Measurements from ENCODE around the gene RAP1GDS1.

The RAP1GDS1 gene, protein sequence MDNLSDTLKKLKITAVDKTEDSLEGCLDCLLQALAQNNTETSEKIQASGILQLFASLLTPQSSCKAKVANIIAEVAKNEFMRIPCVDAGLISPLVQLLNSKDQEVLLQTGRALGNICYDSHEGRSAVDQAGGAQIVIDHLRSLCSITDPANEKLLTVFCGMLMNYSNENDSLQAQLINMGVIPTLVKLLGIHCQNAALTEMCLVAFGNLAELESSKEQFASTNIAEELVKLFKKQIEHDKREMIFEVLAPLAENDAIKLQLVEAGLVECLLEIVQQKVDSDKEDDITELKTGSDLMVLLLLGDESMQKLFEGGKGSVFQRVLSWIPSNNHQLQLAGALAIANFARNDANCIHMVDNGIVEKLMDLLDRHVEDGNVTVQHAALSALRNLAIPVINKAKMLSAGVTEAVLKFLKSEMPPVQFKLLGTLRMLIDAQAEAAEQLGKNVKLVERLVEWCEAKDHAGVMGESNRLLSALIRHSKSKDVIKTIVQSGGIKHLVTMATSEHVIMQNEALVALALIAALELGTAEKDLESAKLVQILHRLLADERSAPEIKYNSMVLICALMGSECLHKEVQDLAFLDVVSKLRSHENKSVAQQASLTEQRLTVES

DNA sequence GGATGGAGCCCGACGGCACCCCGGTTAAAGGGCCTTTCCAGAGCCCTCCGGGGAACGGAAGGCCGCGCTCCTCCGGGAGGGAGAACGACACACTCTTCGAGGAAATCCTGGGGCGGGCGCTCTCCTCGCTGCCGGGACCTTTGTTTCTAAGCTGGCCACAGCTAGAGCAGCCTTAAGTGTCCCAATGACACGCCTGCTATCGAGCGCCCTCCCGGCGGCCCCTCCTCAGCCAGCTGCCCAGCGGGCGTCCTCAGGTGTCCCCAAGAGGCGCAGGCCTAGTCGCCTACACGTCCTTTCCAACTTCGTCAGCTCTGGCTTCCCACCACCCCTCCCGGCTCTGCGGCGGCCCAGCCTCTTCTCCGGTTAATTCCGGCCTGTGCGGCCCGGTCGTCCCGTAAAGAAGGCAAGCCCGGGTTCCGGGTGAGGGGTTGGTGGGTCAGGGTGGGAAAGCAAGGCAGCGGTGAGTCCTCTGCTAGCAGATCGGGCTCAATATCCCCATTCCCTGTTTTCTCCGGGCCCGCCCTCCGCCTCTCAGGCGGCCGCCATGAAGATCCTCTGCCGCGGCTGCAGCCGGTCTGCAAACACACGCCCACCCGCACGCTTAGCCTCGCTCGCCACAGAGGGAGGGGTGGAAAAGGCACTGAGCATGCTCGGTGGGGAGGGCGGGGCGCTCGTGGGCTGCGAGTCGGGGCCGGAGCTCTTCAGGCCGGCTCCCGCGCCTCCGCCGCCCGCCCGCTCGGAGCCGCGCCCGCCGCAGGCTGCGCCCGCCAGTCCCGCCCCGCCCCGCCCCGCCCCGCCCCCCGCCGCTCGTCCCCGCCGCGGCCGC, at the start of gene RAP1GDS1:
Gene RAP1GDS1 (plus strand): TSS at position 806 of the 826 bp plus-strand sequence. CDS start 182 bp downstream, outside the sequence.
- peak; percentile 87 for DNase-seq (ENCODE audit: low read depth)

DNA sequence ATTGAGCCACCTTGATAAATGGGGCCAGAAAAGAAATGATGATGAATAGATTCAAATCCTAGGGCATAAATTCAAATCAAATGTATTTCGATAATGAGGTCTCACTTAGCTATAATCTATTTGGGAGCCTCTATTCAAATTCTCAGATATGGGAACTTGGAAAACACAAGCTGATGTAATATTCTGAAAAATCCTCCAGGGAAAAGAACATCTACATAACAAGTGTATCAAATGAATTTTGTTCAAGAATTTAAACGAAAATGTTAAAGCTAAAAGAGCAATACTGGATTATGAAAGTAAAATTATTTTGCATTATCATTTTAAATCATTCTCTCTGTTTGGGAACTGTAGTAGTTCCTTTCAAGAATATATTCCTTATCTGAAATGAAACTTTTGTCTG, 38.9 kb upstream of the RAP1GDS1 start:
- no peak for DNase-seq (ENCODE audit: low read depth)

DNA sequence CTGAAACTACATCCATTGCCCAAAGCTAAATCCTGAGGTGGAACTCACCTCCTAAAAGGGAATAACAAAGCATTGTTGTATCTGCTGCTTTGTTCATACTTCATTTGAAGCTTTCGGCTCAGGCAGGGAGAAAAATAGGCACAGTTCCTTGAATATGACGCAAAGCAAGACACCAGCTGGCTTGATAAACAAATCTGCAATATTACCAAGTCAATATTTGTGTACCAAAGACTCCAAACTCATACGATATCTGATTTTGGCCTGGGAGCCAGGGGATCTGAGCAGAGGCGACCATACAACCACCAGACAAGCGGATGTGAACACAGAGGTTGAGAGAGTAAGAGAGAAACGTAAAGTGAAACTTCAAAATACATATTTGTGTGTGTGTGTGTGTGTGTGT, 34.8 kb upstream of the RAP1GDS1 start:
- DNase-seq (ENCODE audit: low read depth): no peak

DNA sequence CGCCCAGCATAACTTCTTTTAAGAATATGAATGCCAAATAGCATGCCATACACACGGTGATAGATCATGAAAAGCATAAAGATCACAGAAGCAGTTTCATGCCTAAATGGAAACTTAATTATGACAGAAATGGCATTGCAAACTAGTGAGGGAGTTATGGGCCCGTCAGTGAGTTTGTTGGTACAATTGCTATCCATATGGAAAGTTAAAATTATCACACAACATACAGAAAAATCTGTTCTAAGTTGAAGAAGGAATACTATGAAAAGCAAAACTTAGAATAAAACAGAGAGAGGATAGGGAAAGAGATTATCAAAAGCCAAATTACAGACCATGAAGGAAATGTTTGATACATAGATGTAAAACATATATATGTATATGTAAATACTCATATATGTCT, 30.2 kb upstream of the RAP1GDS1 start:
- no peak for DNase-seq (ENCODE audit: low read depth)

DNA sequence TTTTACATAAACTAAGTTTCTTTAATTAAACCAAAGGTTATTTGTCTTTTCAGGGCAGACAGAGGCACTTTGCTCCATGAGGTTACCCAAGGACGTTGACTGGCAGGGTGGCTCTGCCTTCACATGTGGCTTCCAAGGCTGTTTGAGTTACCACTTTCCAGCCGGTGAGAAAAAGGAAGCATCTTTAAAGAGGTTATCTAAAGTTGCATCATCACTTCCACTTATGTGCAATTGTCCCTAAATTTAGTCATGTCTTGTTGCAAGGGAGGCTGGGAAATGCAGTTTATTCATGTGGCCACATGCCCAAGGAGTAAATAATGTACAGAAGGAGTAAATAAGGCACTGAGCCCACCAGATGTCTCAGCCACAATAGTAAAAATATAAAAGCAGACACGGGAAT, 29.0 kb upstream of the RAP1GDS1 start:
- no peak for DNase-seq (ENCODE audit: low read depth)

DNA sequence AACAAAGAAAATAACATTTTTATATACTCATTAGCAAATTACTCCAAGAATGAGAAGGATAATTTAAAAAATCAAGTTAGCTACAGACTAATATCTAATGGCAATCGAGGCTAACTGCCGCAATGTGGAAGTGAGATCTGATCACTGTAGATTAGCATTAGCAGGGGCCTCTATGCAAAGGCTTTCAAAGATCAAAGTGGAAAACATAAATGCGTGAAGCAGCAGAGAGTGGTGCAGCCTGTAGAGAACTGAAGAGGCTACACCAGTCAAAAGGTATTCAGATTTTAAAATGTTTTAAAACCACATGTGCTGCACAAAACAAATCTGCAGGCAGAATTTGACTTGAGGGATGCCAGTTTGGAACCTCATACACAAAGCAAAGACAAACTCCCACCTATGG, 24.0 kb upstream of the RAP1GDS1 start:
- no peak for DNase-seq (ENCODE audit: low read depth)

DNA sequence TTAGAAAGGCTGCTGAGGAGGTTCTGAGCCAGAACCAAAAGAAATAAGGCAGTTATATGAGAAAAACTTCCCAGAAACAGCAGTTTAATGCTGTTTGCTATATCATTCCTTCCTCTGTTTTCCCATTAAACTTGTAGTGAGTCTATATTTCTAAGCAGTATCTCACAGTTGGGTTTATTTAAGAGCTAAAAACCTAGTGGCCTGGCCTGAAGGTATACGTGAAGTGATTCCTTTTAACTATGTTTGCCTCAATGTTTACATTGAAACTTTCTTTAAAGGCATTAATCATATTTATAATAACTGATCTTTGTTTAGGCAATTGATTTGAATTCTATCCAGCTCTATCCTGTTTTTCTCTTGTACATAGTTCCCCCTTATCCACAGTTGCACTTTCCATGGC, 19.1 kb upstream of the RAP1GDS1 start:
- no peak for DNase-seq (ENCODE audit: low read depth)

DNA sequence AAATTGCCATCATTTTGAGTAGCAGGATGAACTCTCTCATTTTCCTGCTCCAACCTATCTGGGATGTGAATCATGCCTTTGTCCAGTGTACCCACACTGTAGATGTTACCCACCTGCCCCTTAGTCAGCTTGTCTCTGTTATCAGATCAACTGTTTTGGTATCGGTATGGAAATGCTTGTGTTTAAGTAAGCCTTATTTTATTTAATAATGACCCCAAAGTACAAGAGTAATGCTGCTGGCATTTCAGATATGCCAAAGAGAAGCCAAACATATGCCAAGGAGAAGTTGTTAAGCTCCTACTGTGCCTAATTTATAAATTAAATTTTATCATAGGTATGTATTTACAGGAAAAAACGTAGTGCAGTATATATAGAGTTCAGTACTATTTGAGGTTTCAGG, 18.6 kb upstream of the RAP1GDS1 start:
- no peak for DNase-seq (ENCODE audit: low read depth)

DNA sequence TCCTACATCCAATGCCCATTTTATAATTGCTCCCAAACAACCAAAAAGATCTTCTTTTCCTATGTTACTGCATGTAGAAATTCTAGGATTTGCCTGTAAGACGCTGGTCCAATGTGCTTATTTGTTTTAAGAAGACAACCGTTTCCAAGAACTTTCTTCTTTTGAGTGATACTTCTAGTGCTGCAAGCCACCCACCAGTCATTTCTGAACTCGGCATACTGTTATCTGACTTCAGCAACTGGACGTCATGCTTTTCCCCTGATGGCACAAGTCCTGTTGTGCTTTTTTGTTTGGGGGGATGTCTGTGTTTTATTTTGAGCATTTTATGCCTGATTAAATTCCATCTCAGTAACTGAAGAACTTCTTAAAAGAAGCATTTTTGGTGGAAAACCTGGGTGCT, 16.0 kb upstream of the RAP1GDS1 start:
- no peak for DNase-seq (ENCODE audit: low read depth)

DNA sequence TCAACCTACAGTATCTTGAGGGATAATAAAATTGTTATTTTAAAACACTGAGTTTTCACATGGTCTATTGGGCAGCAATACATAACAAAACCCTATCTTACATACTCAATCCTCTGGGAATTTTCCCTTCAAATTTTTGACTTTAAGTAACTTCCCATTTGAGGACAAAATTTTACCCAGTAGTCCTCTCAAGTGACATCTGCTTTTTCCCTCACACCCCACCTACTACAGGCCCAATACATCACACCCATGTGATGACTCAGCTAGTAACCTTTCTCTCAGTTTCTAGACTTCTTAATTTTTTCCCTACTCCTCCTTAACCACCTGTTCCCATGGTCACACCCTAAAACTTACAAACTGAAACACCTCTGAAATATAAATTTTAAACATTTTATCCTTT, 12.2 kb upstream of the RAP1GDS1 start:
- no peak for DNase-seq (ENCODE audit: low read depth)

DNA sequence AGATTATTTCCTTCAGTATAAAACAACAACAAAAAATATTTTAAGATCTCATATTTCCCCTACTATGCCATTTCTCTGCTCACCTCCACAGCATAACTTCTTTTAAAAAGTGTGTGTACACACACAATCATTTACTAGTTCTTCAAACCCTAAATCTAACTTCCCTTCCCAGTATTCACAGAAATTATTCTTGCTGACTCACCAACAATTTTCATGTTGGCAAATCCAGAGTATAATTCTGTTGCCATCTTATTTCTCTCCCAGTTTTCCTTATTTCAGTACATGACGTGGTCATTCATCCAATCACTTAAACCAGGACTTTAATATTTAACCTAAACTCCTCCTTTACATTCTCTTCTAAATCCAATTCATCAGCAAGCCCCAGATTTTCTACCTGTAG, 11.4 kb upstream of the RAP1GDS1 start:
- DNase-seq (ENCODE audit: low read depth): no peak

DNA sequence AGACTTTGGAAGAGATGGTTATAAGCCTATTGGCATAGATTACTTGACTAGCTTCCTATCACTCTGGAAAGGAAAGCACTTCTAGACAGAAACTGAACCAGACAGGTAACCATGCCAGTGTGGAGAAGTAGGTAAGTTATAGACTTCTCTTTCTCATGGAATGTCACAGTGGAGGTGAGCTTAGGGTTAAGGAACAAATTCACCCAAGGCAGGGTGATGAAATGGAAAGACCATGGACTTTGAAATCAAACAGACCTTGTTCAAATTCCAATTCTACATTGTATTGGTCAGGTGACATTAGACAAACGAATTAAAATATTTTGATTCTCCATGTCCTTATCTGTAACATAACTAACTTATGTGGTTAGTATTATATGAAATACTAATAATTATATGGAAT, 7.7 kb upstream of the RAP1GDS1 start:
- DNase-seq (ENCODE audit: low read depth): no peak

DNA sequence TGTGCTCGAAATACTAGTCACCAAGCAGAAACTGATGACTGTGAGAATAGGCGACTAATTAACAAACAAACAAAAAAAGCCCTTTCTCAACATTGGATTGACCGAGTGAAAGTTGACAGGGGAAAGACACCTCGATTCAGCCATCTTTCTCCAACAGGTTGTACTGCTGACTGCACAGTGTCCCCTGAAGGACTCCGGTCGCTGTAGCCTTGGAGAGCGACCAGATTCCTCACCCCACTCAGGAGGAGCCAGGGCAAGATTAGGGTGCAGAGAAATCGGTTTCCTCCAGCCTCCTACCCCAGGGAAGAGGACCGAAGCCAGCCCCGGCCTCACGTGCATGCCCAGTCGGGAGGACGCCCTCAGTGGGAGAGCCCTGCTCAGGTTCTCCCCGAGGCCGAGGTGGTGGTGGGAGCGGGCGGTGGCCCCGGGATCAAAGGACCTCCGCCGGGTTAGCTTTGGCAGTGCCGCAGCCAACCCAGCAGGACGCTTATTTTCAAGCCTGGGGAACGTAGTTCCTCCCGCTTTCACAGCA, 1.1 kb upstream of the RAP1GDS1 start:
- DNase-seq (ENCODE audit: low read depth): no peak

DNA sequence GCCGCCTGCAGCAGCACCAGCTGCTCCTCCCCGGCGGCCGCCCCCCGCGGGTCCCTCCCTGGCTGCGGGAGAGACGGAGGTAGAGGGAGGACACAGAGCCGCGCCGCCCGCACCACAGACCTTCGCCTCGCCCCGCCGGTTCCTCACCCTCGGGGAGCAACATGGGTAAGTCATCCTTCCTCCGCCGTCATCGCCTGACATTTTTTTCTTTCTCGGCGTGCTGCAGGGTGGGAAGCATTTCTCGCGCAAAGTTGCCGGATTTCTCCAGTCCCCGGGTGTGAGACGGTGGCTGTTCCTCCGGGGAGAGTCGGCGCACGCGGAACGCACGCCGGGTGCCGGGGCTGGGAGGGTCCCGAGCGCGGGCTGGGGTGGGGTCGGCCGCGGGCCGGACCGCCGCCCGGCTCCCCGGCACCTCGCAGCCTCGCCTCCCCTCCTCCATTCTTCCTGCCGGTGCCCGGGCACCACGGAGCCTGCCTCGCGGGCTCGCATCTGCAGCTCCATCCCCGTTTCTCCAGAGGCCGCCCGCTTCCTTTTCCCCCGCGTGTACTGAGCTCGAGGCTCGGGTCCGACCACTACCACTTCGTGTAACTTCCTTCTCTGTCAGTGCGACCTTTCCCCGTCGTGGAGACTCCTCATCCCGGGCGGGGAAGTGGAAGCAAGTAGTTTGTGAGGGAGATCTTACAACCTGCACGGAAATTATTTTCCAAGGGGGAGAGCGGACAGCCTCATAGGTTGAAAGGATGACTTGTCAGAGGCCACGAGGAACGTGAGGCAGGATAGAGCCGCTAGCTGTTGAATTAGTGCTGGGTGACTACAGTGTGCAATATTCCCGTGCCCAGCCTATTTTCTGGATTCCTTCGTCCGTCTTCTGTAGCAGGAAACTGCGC, 464 bp downstream of the RAP1GDS1 start:
- peak; percentile 17 for DNase-seq (ENCODE audit: low read depth)

DNA sequence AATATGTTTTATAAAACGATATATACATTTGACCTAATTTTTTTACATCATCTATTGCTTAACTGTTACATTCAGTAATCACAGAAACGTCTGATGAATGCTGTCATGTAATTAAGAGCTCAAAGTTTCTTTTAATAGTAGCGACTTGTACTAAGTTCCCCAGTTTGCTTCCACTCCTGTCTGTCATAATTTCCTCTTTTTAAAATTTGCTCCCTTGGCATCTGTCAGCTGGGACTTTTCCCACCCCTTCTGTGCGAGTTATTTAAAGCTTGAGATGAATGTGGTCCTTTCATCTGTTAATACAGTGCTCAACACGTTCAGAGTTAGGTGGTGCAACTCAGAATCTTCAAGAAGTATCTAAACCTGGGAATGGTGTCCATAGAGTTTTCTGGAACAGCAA, 1.2 kb downstream of the RAP1GDS1 start:
- DNase-seq (ENCODE audit: low read depth): no peak

DNA sequence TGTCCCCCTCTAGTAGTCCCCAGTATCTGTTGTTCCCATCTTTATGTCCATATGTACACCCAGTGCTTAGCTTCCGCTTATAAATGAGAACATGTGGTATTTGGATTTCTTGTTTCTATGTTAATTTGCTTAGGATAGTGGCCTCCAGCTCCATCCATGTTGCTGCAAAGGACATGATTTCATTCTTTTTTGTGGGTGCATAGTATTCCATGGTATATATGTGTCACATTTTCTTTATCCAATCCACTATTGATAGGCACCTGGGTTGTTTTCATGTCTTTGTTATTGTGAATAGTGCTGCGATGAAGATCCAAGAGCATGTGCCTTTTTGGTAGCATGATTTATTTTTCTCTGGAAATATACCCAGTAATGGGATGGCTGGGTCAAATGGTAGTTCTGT, 6.3 kb downstream of the RAP1GDS1 start:
- DNase-seq (ENCODE audit: low read depth): no peak

DNA sequence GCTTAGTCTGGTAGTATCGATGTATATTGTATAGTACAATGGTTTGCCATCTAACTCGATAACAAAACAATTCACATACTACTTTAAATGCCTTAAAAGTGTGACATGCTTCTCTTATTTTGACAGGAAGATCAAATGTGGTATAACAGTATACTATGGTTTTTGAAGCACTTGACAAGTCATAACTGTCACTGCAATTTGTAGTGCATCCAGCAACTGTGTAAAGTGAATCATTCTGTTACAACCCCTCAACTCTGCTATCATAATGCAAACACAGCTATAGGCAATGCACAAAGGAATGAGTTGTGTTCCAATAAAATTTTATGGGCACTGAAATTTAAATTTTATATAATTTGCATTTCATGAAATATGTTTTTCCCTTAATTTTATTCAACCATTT, 14.0 kb downstream of the RAP1GDS1 start:
- DNase-seq (ENCODE audit: low read depth): no peak

DNA sequence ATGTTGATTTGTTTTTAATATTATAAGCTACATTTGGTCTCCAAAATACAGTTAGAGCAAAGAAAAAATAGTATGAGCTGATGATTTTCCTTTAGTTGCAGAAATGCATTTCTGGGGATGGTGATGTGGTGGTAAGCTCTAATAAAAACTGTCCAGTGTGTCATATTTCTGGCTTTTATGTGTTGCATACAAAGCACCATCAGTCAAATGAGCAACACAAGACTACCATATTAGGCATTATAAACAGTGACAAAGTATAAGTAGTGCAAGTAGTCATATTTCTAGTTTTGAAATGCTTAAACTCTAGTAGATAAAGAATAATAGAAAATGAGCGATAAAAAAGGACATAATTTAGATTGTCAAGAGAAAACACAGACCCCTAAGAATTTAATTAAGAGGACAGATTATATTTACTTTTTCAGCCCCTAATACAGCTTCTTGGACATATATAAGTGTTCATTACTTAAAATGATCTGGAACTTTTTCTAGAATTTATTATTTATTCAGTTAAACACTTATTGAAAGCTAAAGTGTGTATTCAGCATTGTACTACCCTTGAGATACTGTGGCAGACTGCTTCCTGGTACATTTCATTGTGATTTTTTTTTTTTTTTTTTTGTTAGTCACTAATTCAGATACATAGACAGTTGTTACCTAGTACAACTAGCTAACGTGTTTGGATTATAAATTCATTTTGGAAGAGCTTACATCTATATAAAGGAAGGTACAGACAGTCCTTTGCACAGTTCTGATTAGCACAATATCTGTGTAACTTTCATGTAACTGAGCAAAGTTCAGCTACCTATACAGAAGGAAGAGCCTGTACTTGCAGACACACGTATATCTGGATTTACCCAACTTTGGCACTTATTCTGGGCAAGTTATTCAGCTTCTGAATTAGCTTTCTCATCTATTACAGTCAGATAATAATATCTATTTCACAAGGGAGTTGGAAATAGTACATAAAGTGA, 22.3 kb downstream of the RAP1GDS1 start:
- no peak for DNase-seq (ENCODE audit: low read depth)

DNA sequence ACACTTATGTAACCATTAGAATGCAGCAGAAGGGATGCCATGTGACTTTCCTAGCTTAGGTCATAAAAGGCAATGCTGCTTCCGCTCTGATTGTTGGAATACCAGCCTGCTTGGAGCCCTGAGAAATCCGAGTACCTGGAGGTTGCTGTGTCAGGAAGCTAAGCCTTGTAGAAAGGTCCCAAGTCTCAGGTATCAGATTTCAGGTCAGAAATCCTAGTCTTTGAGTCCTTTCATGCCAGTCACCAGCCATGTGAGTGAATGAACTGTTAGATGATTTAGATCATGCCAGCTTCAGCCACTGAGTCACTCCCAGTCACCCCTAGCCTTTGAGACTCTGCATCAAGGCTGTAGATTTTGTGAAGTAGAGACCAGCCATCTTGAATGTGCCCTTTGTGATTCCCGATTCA, 23.5 kb downstream of the RAP1GDS1 start:
- DNase-seq (ENCODE audit: low read depth): no peak

DNA sequence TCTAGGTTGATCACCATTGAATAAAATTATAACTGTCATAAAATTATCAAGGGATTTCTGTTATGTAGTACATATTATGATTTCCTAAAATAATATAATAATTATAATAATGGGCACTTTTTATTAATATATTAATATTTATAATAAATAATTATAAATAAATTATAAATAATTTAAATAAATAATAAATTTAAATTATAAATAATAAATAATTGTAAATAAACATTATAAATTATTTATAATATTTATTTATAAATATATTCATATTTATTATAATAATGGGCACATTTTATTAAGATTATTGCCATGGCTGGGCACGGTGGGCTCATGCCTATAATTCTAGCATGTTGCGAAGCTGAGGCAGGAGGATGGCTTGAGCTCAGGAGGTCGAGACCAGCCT, 24.5 kb downstream of the RAP1GDS1 start:
- no peak for DNase-seq (ENCODE audit: low read depth)

All from stimulated activated CD8-positive, alpha-beta memory T cell treated with anti-CD3 and anti-CD28 coated beads, Interleukin-12 subunit alpha, Interleukin-12 subunit beta, amount 100 ng/mL, for 4 hours (primary cell).